GM12891 (cell line): ENCODE data around the gene TACC2.

ENCODE experiments used
- PAX5 ChIP-seq: IDR thresholded peaks from 2 replicates; pipeline ENCODE4 v1.6.1; 2011; ENCODE audit warnings: low read length, moderate library complexity, mild to moderate bottlenecking; ENCODE audit not compliant: insufficient read depth, severe bottlenecking
- POLR2A ChIP-seq: IDR thresholded peaks from 2 replicates; pipeline ENCODE4 v1.6.1; 2011; ENCODE audit warnings: low read depth, low read length, control low read depth
- POLR2AphosphoS5 ChIP-seq: IDR thresholded peaks from 2 replicates; pipeline ENCODE4 v1.6.1; 2011; ENCODE audit warnings: low read depth, low read length, control low read depth
- POU2F2 ChIP-seq: IDR thresholded peaks from 2 replicates; pipeline ENCODE4 v1.6.1; 2011; ENCODE audit warnings: low read depth, mild to moderate bottlenecking, control low read depth, low read length, moderate library complexity
- SPI1 ChIP-seq: IDR thresholded peaks from 2 replicates; pipeline ENCODE4 v1.6.1; 2011; ENCODE audit warnings: low read depth, low read length, control low read depth
- TAF1 ChIP-seq: IDR thresholded peaks from 2 replicates; pipeline ENCODE4 v1.6.1; 2011; ENCODE audit warnings: low read depth, low read length, control low read depth

- TF ChIP-seq SPI1 (no peak), POLR2A (no peak), TAF1 (no peak), POLR2AphosphoS5 (no peak), POU2F2 (no peak), PAX5 (no peak)
These were observed 168.5 kb downstream of the TACC2 start for GRCh38 chr10:122157451-122157850.
